H1 (cell line): ENCODE data around the gene GRK3. TPM values are rescaled to one million over a fixed set of nuclear protein-coding genes. Genes with fewer than 3 reads are reported as not detected.

Source experiments
- CTCF ChIA-PET: fragments of 300-600 bp; sonication (Branson Sonifier 250); formaldehyde crosslinking; loops from one replicate; lab custom pipeline; 2021; ENCODE audit not compliant: partially characterized antibody; lab: Charles Lee
- POLR2A ChIA-PET: fragments of 300-600 bp; sonication (Branson Sonifier 250); formaldehyde crosslinking; loops from one replicate; lab custom pipeline; 2021; ENCODE audit warnings: inconsistent platforms; ENCODE audit not compliant: partially characterized antibody; lab: Charles Lee
- DNase-seq, 2 experiments: peaks; one replicate each; pipeline versions ENCODE4 v3.0.0 to v3.0.0-alpha.2; 2010 to 2022; ENCODE audit warnings: low spot score in 2 of 2, low read depth in 1 of 2, mixed read lengths in 1 of 2
- FAIRE-seq: peaks from 2 replicates; lab custom pipeline; 2011; peaks lifted over from hg19 to GRCh38; lab: Jason Lieb, UNC
- H2AFZ ChIP-seq: 2 replicates; pipeline ENCODE4 v1.8.1; 2012; ENCODE audit warnings: low read length, inconsistent platforms
- H2AK5ac ChIP-seq: 2 replicates; pipeline ENCODE4 v1.6.1; 2013; ENCODE audit warnings: low read depth, low read length
- H2BK120ac ChIP-seq: replicated peaks from 2 replicates; pipeline ENCODE3; 2013; ENCODE audit warnings: low read depth, low read length, inconsistent platforms
- H2BK12ac ChIP-seq: 2 replicates; pipeline ENCODE4 v1.6.1; 2013; ENCODE audit warnings: low read depth, low read length
- H2BK15ac ChIP-seq: 2 replicates; pipeline ENCODE4 v1.6.1; 2013; ENCODE audit warnings: low read length
- H2BK20ac ChIP-seq: 2 replicates; pipeline ENCODE4 v1.6.1; 2013; ENCODE audit warnings: low read length
- H2BK5ac ChIP-seq: 2 replicates; pipeline ENCODE4 v1.6.1; 2013; ENCODE audit warnings: low read depth, low read length
- H3K14ac ChIP-seq: 2 replicates; pipeline ENCODE4 v1.6.1; 2013; ENCODE audit warnings: inconsistent platforms; ENCODE audit not compliant: insufficient read length
- H3K18ac ChIP-seq: 2 replicates; pipeline ENCODE4 v1.6.1; 2013; ENCODE audit warnings: low read length; ENCODE audit errors: extremely low read depth
- H3K23ac ChIP-seq: 2 replicates; pipeline ENCODE4 v1.6.1; 2013; ENCODE audit warnings: inconsistent platforms; ENCODE audit not compliant: insufficient read length
- H3K23me2 ChIP-seq: 2 replicates; pipeline ENCODE4 v1.6.1; 2013; ENCODE audit warnings: low read depth, low read length
- H3K27ac ChIP-seq: 2 replicates; pipeline ENCODE4 v1.6.1; 2011; ENCODE audit warnings: low read depth, low read length, inconsistent platforms
- H3K27me3 ChIP-seq, 4 experiments: replicated peaks in 1 of 4; 1 replicate in 1 of 4; 2 replicates in 3 of 4; pipeline versions ENCODE4 v1.6.1 to v1.8.1; 2011 to 2013; ENCODE audit warnings: low read length in 3 of 4, mild to moderate bottlenecking in 3 of 4, inconsistent platforms in 2 of 4, mixed read lengths in 2 of 4, moderate library complexity in 1 of 4; ENCODE audit not compliant: control insufficient read depth in 3 of 4, insufficient read depth in 3 of 4; ENCODE audit errors: extremely low read depth in 1 of 4
- H3K36me3 ChIP-seq, 4 experiments: 2 replicates each; pipeline versions ENCODE4 v1.6.1 to v1.8.1; 2011 to 2013; ENCODE audit warnings: mild to moderate bottlenecking in 4 of 4, low read length in 3 of 4, moderate library complexity in 2 of 4, control low read depth in 1 of 4, inconsistent platforms in 1 of 4; ENCODE audit not compliant: insufficient read depth in 4 of 4, control insufficient read depth in 2 of 4
- H3K4ac ChIP-seq: replicated peaks from 2 replicates; pipeline ENCODE3; 2013; ENCODE audit warnings: low read length, low read depth, mixed read lengths, inconsistent platforms; ENCODE audit not compliant: insufficient read length
- H3K4me1 ChIP-seq, 4 experiments: replicated peaks in 1 of 4; 1 replicate in 1 of 4; 2 replicates in 3 of 4; pipeline versions ENCODE4 v1.6.1 to v1.8.1; 2011 to 2013; ENCODE audit warnings: low read length in 3 of 4, inconsistent platforms in 2 of 4, mixed read lengths in 1 of 4; ENCODE audit not compliant: insufficient read depth in 4 of 4, control insufficient read depth in 3 of 4
- H3K4me2 ChIP-seq, 2 experiments: 2 replicates each; pipeline versions ENCODE4 v1.6.1 to v1.8.1; 2011 to 2013; ENCODE audit warnings: low read depth in 2 of 2, low read length in 2 of 2, control low read depth in 1 of 2, inconsistent platforms in 1 of 2, mild to moderate bottlenecking in 1 of 2; ENCODE audit not compliant: insufficient read depth in 1 of 2
- H3K4me3 ChIP-seq, 4 experiments: fragments of 200-600, 300-600 bp in 1 of 4; sonication (generic), shearing (Covaris generic), sonication (Bioruptor Twin) in 1 of 4; 2 replicates each; pipeline versions ENCODE4 v1.5.1 to v1.8.1; 2011 to 2016; ENCODE audit warnings: low read length in 4 of 4, low read depth in 3 of 4, control low read depth in 2 of 4, inconsistent platforms in 2 of 4, mild to moderate bottlenecking in 2 of 4, mixed read lengths in 1 of 4, moderate library complexity in 1 of 4; ENCODE audit not compliant: insufficient read depth in 2 of 4; ENCODE audit errors: extremely low read depth in 1 of 4
- H3K56ac ChIP-seq: replicated peaks from 2 replicates; pipeline ENCODE3; 2013; ENCODE audit warnings: low read depth, mild to moderate bottlenecking, mixed read lengths, low read length, inconsistent platforms; ENCODE audit not compliant: insufficient read length
- H3K79me1 ChIP-seq: 2 replicates; pipeline ENCODE4 v1.6.1; 2013; ENCODE audit warnings: low read depth, low read length, control low read depth
- H3K79me2 ChIP-seq, 2 experiments: 2 replicates each; pipeline versions ENCODE4 v1.6.1 to v1.8.1; 2012 to 2013; ENCODE audit warnings: low read length in 2 of 2, mild to moderate bottlenecking in 2 of 2, inconsistent platforms in 1 of 2; ENCODE audit not compliant: insufficient read depth in 2 of 2, control insufficient read depth in 1 of 2
- H3K9ac ChIP-seq, 4 experiments: replicated peaks in 1 of 4; 1 replicate in 1 of 4; 2 replicates in 3 of 4; pipeline versions ENCODE4 v1.6.1 to v1.8.1; 2011 to 2013; ENCODE audit warnings: low read depth in 3 of 4, low read length in 3 of 4, control low read depth in 2 of 4, mild to moderate bottlenecking in 2 of 4, moderate library complexity in 2 of 4, inconsistent platforms in 1 of 4; ENCODE audit errors: extremely low read depth in 1 of 4
- H3K9me3 ChIP-seq, 2 experiments: 2 replicates each; pipeline versions ENCODE4 v1.6.1 to v1.8.1; 2012 to 2013; ENCODE audit warnings: mild to moderate bottlenecking in 2 of 2, moderate library complexity in 2 of 2, control low read depth in 1 of 2, inconsistent platforms in 1 of 2, low read depth in 1 of 2, low read length in 1 of 2, mixed read lengths in 1 of 2; ENCODE audit not compliant: insufficient read depth in 2 of 2
- H4K20me1 ChIP-seq, 2 experiments: replicated peaks in 1 of 2; 2 replicates each; pipeline versions ENCODE3 to v1.8.1; 2011 to 2013; ENCODE audit warnings: inconsistent platforms in 2 of 2, low read length in 2 of 2, mild to moderate bottlenecking in 1 of 2; ENCODE audit not compliant: insufficient read depth in 2 of 2, control insufficient read depth in 1 of 2
- H4K5ac ChIP-seq: 2 replicates; pipeline ENCODE4 v1.6.1; 2013; ENCODE audit warnings: low read length, low read depth, mixed read lengths, inconsistent platforms; ENCODE audit not compliant: insufficient read length
- H4K8ac ChIP-seq: 2 replicates; pipeline ENCODE4 v1.8.0; 2013; ENCODE audit warnings: mild to moderate bottlenecking, moderate library complexity, low read length, inconsistent platforms; ENCODE audit not compliant: insufficient read depth; ENCODE audit errors: extremely low read depth
- H4K91ac ChIP-seq: replicated peaks from 2 replicates; pipeline ENCODE3; 2013; ENCODE audit warnings: low read length, mixed read lengths, inconsistent platforms; ENCODE audit not compliant: insufficient read length
- BCL11A ChIP-seq, 2 experiments: IDR thresholded peaks; one replicate each; pipeline ENCODE4 v1.6.1; 2011; ENCODE audit warnings: low read depth in 2 of 2, low read length in 2 of 2, mild to moderate bottlenecking in 2 of 2
- BRCA1 ChIP-seq: IDR thresholded peaks from 2 replicates; pipeline ENCODE4 v1.6.1; 2012; ENCODE audit warnings: low read depth, low read length, improper control_type of control experiment
- CTCF ChIP-seq, 3 experiments: IDR thresholded peaks; 1 replicate in 2 of 3; 2 replicates in 1 of 3; pipeline versions ENCODE4 v1.5.1 to v1.6.1; 2011; ENCODE audit warnings: low read length in 3 of 3, mild to moderate bottlenecking in 3 of 3, inconsistent platforms in 2 of 3, low read depth in 1 of 3, moderate library complexity in 1 of 3; ENCODE audit not compliant: insufficient read depth in 1 of 3; ENCODE audit errors: control extremely low read depth in 1 of 3
- EP300 ChIP-seq, 2 experiments: IDR thresholded peaks; 1 replicate in 1 of 2; 2 replicates in 1 of 2; pipeline ENCODE4 v1.6.1; 2011 to 2012; ENCODE audit warnings: low read depth in 2 of 2, low read length in 2 of 2, mild to moderate bottlenecking in 2 of 2, borderline replicate concordance in 1 of 2, inconsistent platforms in 1 of 2, moderate library complexity in 1 of 2
- SP2 ChIP-seq: IDR thresholded peaks from 2 replicates; pipeline ENCODE4 v1.6.1; 2012; ENCODE audit warnings: mild to moderate bottlenecking, low read length, inconsistent platforms
- TAF7 ChIP-seq: optimal IDR thresholded peaks from 2 replicates; pipeline ENCODE3; 2011; ENCODE audit warnings: low read depth, mild to moderate bottlenecking, inconsistent platforms, low read length, moderate library complexity, borderline replicate concordance
- WGBS, 2 experiments: shearing (Covaris generic) in 1 of 2; methylation state at CpG; one replicate each; pipeline versions ENCODE4 v1.1.6 to v1.1.7; 2013 to 2015; ENCODE audit warnings: low lambda C conversion rate in 2 of 2, mixed read lengths in 2 of 2, inconsistent platforms in 1 of 2, low coverage in 1 of 2, missing lambda C conversion rate in 1 of 2; ENCODE audit not compliant: insufficient replicate concordance in 2 of 2, insufficient coverage in 1 of 2, insufficient read length in 1 of 2; ENCODE audit errors: extremely low coverage in 1 of 2, missing lambda C conversion rate in 1 of 2; 5-methylcytosine and 5-hydroxymethylcytosine counted together
- polyA plus RNA-seq, 7 experiments: library from polyadenylated mRNA; depleted of rRNA in 3 of 7; stranded (reverse) in 5 of 7; unstranded in 2 of 7; fragments of >200 nt in 5 of 7; fragments of 200-250 nt in 2 of 7; gene quantifications; 1 replicate in 5 of 7; 2 replicates in 1 of 7; 4 replicates in 1 of 7; pipeline versions ENCODE4 v1.2.1 to v1.2.3, GENCODE V29; 2011 to 2013; ENCODE audit warnings: missing spikeins in 2 of 7, mixed read lengths in 2 of 7
- total RNA-seq: library from RNA; stranded (reverse); fragmentation: NEBNext Ultra II Directional; extraction: Animal tissue kit (Norgen Biotek cat#: 25700); gene quantifications from 2 replicates; pipeline ENCODE4 v1.2.1, GENCODE V29; 2021

GRK3 gene
- total and polyA plus RNA-seq, 2 of the 8 experiments (the other 6 are each of a cell fraction or from before 2014, with no cell fraction given), result 7.5 to 35.3 TPM

GRCh38 chr22:25688627-25689026 lies 124.2 kb downstream of the GRK3 start:
- H2AFZ ChIP-seq, result no peak overlapping the region
- CTCF ChIA-PET, result interaction anchor here (0.5 to 1.4 kb wide), 4 partner anchors 10 to 184 kb away, joined by 3 to 5 read pairs (median 4); no protein-coding TSS in a partner anchor
- no peak overlapping the region for H4K5ac ChIP-seq
- H3K9ac ChIP-seq, result no peak overlapping the region
- H2BK20ac ChIP-seq, result no peak overlapping the region
- no peaks in the 10 kb centered on the region for H3K9me3 ChIP-seq
- H2BK15ac ChIP-seq, result no peak overlapping the region
- no peak overlapping the region for H3K18ac ChIP-seq
- no peaks in the 10 kb centered on the region for H4K20me1 ChIP-seq
- DNase-seq, result no peak
- H3K27ac ChIP-seq, result no peak overlapping the region
- no peak overlapping the region for H3K4me3 ChIP-seq
- no peak overlapping the region for H3K23ac ChIP-seq
- peaks cover 0 to 5% (median 5%) of the 10 kb centered on the region in 4 experiments; a peak in 4 of 8 replicates for H3K36me3 ChIP-seq
- FAIRE-seq, result no peak
- H3K56ac ChIP-seq, result no peak overlapping the region
- H2BK12ac ChIP-seq, result no peak overlapping the region
- peaks cover 0 to 4% (median 0%) of the 10 kb centered on the region in 4 experiments; a peak in 1 of 7 replicates for H3K4me1 ChIP-seq
- no peak overlapping the region for H2AK5ac ChIP-seq
- H3K14ac ChIP-seq, result no peak overlapping the region
- no peaks in the 10 kb centered on the region for H3K79me1 ChIP-seq
- H4K91ac ChIP-seq, result no peak overlapping the region
- H3K79me2 ChIP-seq, result no peaks in the 10 kb centered on the region
- H2BK120ac ChIP-seq, result no peak overlapping the region
- POLR2A ChIA-PET, result no interaction called here
- no peaks in the 10 kb centered on the region for H3K23me2 ChIP-seq
- no peak overlapping the region for H4K8ac ChIP-seq
- 92% methylated on average over 5 of the region's 5 CpGs; no CpG with 5 or more reads in 1 of the 2 experiments for WGBS, 2 experiments
- no peaks in the 10 kb centered on the region for H3K27me3 ChIP-seq
- no peak overlapping the region for H3K4me2 ChIP-seq
- H2BK5ac ChIP-seq, result no peak overlapping the region; the same call in 1 of the 2 replicates
- H3K4ac ChIP-seq, result no peak overlapping the region
- TF ChIP-seq BCL11A (IDR thresholded peaks at IDR 0.05; ENCODE audit: low read depth in 2 of 2, low read length in 2 of 2) (no peak), TAF7 (no peak), EP300 (IDR thresholded peaks at IDR 0.05; ENCODE audit: borderline replicate concordance in 1 of 2, low read depth in 2 of 2, low read length in 2 of 2) (no peak), SP2 (no peak), BRCA1 (no peak), CTCF (IDR thresholded peaks at IDR 0.05; ENCODE audit: control extremely low read depth in 1 of 3, insufficient read depth in 1 of 3, low read depth in 1 of 3, low read length in 3 of 3) (no peak)
